GM12873 (cell line): ENCODE data around the gene TSPAN15.

Experiments
- TF ChIP-seq, protein P1 (sequence below): IDR thresholded peaks from 2 replicates; pipeline ENCODE4 v1.5.1; 2012; ENCODE audit warnings: low read depth, mild to moderate bottlenecking, moderate library complexity, low read length, control low read depth; ENCODE audit not compliant: insufficient read depth; ENCODE audit errors: missing control alignments

The TSPAN15 gene

DNA sequence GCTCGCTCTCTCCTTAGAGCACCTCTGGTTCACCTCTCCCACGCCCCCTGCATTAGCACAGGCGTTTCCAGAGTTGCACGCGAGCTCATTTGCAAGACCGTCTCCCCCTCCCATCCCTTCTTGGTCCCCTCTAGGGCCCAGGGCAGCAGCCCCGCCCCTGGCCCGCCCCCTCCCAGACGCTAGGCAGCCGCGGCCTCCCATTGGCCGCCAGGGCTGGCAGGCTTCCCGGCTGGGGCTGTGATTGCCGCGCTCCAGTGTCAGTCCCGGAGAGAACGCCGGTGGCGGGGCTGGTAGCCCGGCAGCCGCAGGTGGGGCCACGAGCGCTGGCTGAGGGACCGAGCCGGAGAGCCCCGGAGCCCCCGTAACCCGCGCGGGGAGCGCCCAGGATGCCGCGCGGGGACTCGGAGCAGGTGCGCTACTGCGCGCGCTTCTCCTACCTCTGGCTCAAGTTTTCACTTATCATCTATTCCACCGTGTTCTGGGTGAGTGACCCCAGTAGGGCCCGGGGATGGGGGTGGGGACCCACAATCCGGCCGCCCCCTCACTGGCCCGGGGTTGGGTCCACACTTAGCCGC lies at the start of gene TSPAN15:
Gene TSPAN15, plus strand, starts transcription at position 257 of the 575 bp plus-strand sequence. Its CDS starts 130 bp downstream, at position 387.
- TF ChIP-seq, protein P1, sequence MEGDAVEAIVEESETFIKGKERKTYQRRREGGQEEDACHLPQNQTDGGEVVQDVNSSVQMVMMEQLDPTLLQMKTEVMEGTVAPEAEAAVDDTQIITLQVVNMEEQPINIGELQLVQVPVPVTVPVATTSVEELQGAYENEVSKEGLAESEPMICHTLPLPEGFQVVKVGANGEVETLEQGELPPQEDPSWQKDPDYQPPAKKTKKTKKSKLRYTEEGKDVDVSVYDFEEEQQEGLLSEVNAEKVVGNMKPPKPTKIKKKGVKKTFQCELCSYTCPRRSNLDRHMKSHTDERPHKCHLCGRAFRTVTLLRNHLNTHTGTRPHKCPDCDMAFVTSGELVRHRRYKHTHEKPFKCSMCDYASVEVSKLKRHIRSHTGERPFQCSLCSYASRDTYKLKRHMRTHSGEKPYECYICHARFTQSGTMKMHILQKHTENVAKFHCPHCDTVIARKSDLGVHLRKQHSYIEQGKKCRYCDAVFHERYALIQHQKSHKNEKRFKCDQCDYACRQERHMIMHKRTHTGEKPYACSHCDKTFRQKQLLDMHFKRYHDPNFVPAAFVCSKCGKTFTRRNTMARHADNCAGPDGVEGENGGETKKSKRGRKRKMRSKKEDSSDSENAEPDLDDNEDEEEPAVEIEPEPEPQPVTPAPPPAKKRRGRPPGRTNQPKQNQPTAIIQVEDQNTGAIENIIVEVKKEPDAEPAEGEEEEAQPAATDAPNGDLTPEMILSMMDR: no peak

DNA sequence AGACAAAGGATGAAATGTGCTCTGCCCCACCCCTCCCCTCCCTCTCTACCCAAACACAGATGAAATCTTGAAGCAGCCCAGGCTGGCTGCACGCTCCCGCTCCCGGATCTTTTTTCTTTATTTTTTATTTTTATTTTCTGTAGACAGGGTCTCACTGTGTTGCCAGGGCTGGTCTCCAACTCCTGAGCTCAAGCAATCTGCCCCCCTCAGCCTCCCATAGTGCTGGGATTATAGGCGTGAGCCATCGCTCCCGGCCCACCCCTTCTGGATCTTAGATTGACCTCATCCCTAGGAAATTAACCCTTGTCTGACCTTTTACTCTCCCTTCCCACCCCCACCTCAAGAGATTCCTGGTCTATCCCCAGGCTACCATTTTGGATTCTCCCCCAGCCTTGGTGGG lies 48.9 kb upstream of the TSPAN15 start:
- TF ChIP-seq, protein P1: no peak

DNA sequence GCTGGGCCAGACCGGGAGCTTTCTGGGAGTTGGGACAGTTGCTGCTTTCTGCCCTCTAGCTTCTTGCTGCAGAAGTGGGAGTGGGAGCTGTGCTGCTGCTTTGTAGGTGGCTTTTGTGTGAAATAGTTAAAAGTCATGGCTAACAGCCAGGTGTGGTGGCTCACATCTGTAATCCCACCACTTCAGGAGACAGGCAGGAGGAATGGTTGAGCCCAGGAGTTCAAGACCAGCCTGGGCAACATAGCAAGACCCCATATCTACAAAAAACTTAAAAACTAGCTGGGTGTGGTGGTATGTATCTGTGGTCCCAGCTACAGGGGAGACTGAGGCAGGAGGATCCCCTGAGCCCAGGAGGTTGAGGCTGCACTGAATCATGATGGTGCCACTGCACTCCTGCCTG lies 48.2 kb upstream of the TSPAN15 start:
- TF ChIP-seq, protein P1: no peak

DNA sequence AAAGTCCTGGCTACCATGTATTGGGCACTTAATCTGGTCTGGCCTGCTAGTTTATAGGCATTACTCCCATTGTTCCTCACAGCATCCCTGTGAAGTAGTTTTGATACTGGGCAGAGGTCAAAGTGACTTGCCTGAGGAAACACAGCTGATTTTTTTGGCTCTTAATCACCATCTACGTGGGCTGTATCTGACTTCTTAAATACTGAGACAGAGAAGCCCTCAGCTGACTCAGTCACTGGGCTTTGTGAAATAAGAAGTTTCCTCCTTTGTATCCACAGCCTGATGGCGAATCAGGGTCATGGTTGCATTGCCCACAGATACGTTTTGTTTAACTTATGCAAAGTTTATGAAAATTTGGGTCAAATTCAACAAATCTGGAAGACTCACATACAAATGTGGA lies 47.7 kb upstream of the TSPAN15 start:
- TF ChIP-seq, protein P1: no peak

DNA sequence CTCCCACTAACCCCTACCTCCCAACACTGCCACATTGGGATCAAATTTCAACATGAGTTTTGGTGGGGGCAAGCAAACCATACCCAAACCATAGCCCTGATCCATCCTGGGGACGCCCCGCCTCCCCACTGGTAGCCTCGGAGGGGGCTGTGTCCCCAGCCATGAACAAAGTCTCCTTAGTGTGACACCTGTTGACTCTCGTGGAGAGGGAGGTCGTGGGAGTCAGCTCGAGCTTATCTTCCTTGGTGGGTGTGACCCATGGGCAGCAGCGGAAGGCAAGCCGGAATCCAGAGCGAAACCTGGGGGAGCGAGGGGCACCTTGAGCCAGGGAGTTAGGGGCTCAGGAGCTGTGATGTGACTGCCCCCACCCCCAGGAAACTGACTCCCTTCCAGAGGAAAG lies 46.5 kb upstream of the TSPAN15 start:
- TF ChIP-seq, protein P1: no peak

DNA sequence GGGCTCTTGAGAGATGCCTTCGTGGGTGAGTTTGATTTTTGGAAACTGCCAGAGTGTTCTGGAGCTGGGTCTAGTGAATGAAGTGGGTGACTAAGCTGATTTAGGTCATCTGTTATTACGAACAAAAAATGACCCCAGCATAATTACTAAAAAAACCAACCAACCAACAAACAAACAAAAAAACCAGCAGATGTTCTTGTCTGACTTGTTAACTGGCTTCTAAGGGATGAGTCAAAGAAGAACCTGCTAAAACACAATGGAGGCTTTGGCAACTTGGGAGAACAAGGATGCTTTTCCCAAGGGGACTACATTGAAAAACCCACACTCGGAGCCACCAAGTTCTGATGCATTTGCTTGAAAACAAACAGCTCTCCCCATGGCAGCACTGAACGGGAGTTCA lies 46.0 kb upstream of the TSPAN15 start:
- TF ChIP-seq, protein P1: no peak

DNA sequence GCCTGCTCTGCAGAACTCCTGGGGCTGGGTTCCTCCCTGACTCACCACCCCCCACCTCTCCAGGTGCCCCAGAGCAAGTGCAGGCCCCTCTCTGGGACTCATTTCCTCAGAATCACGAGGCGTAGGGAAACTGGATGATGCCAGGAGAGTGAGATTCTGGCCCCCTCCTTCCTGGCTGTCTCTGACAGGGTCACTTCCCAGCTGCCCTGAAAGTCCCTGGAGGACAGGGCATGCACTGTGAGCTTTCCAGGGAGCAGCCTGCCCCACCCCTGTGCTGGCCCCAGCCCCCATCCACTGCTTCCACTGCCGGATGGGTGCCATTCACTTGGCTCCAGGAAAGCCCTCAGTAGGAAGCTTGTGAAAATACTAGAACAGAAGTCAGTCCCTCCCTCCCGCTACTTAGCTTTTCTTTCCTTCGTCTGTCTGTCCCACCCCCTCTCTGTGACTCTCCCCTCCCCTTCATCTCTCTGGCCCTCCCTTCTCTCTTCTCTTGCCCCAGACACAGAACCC lies 44.9 kb upstream of the TSPAN15 start:
- TF ChIP-seq, protein P1: no peak
